HEK293 (cell line): Measurements from ENCODE around the gene ZNF219.

Experiments used
- CTCF ChIA-PET: fragments of 350-600 bp; formaldehyde crosslinking; extraction: SDS; loops from one replicate; lab custom pipeline; 2021; ENCODE audit warnings: antibody characterized with exemption; lab: Yijun Ruan, JAX
- POLR2A ChIA-PET: fragments of 300-600 bp; formaldehyde crosslinking; extraction: SDS; loops from one replicate; lab custom pipeline; 2020; ENCODE audit warnings: antibody characterized with exemption, inconsistent platforms; lab: Yijun Ruan, JAX
- H3K27ac ChIP-seq: fragments of 200-500 bp; sonication (Bioruptor generic); 2 replicates; pipeline ENCODE4 v1.5.1; 2014; ENCODE audit warnings: low read depth, low read length, control low read depth, inconsistent platforms; ENCODE audit errors: extremely low read depth
- H3K36me3 ChIP-seq, 2 experiments: fragments of 200-500 bp in 1 of 2; sonication (Bioruptor generic) in 1 of 2; 1 replicate in 1 of 2; 2 replicates in 1 of 2; pipeline ENCODE4 v1.5.1; 2014 to 2017; ENCODE audit warnings: inconsistent platforms in 2 of 2, low read length in 2 of 2; ENCODE audit not compliant: control insufficient read depth in 2 of 2, insufficient read depth in 1 of 2
- H3K4me1 ChIP-seq: fragments of 200-500 bp; sonication (Bioruptor generic); 2 replicates; pipeline ENCODE4 v1.5.1; 2014; ENCODE audit warnings: mild to moderate bottlenecking, low read length, inconsistent platforms; ENCODE audit not compliant: control insufficient read depth, insufficient read depth
- H3K4me3 ChIP-seq: 2 replicates; pipeline ENCODE4 v1.5.1; 2011; ENCODE audit warnings: low read depth, mild to moderate bottlenecking, control low read depth, low read length, moderate library complexity
- H3K9me3 ChIP-seq: fragments of 200-500 bp; sonication (Bioruptor generic); 2 replicates; pipeline ENCODE4 v1.5.1; 2014; ENCODE audit warnings: low read depth, low read length, inconsistent platforms; ENCODE audit not compliant: control insufficient read depth, insufficient read depth
- INSM2 ChIP-seq: fragments of 450-650 bp; formaldehyde crosslinking; IDR thresholded peaks from 2 replicates; pipeline ENCODE4 v1.5.1; 2016; ENCODE audit warnings: missing biosample characterization, missing genetic modification characterization
- PATZ1 ChIP-seq: fragments of 450-650 bp; formaldehyde crosslinking; IDR thresholded peaks from 2 replicates; pipeline ENCODE4 v1.5.1; 2016; ENCODE audit warnings: missing biosample characterization, missing genetic modification characterization
- ZFP69B ChIP-seq: fragments of 450-650 bp; formaldehyde crosslinking; IDR thresholded peaks from 2 replicates; pipeline ENCODE4 v1.5.1; 2016; ENCODE audit warnings: missing biosample characterization, missing genetic modification characterization
- ZNF146 ChIP-seq: fragments of 450-650 bp; formaldehyde crosslinking; IDR thresholded peaks from 2 replicates; pipeline ENCODE4 v1.5.1; 2016; ENCODE audit warnings: missing biosample characterization, missing genetic modification characterization
- ZNF2 ChIP-seq: fragments of 450-650 bp; formaldehyde crosslinking; IDR thresholded peaks from 2 replicates; pipeline ENCODE4 v1.5.1; 2016; ENCODE audit warnings: missing biosample characterization, missing genetic modification characterization
- ZNF239 ChIP-seq: fragments of 450-650 bp; formaldehyde crosslinking; IDR thresholded peaks from 2 replicates; pipeline ENCODE4 v1.5.1; 2016; ENCODE audit warnings: missing biosample characterization, missing genetic modification characterization
- ZNF341 ChIP-seq: fragments of 450-650 bp; formaldehyde crosslinking; IDR thresholded peaks from 2 replicates; pipeline ENCODE4; 2016; ENCODE audit warnings: low read depth, missing biosample characterization, missing genetic modification characterization
- ZNF391 ChIP-seq: fragments of 450-650 bp; formaldehyde crosslinking; IDR thresholded peaks from 2 replicates; pipeline ENCODE4 v1.5.1; 2016; ENCODE audit warnings: low read depth, missing biosample characterization, missing genetic modification characterization, borderline replicate concordance
- ZNF561 ChIP-seq: fragments of 450-650 bp; IDR thresholded peaks from 2 replicates; pipeline ENCODE4 v1.5.1; 2018; ENCODE audit warnings: missing biosample characterization, missing genetic modification characterization, borderline replicate concordance
- ZNF645 ChIP-seq: fragments of 450-650 bp; formaldehyde crosslinking; IDR thresholded peaks from 2 replicates; pipeline ENCODE4; 2016; ENCODE audit warnings: missing biosample characterization, missing genetic modification characterization
- ZNF776 ChIP-seq: fragments of 450-650 bp; formaldehyde crosslinking; IDR thresholded peaks from 2 replicates; pipeline ENCODE4 v1.5.0; 2017; ENCODE audit warnings: missing biosample characterization, missing genetic modification characterization, borderline replicate concordance
- TF ChIP-seq, protein P1 (sequence below): fragments of 450-650 bp; formaldehyde crosslinking; IDR thresholded peaks from 2 replicates; pipeline ENCODE4 v1.5.0; 2017; ENCODE audit warnings: missing biosample characterization, missing genetic modification characterization, borderline replicate concordance
- TF ChIP-seq, protein P2 (sequence below): fragments of 450-650 bp; formaldehyde crosslinking; IDR thresholded peaks from 2 replicates; pipeline ENCODE4 v1.5.1; 2016; ENCODE audit warnings: missing biosample characterization, missing genetic modification characterization, low read depth
- TF ChIP-seq, protein P3 (sequence below): fragments of 450-650 bp; formaldehyde crosslinking; IDR thresholded peaks from 2 replicates; pipeline ENCODE4 v1.5.1; 2017; ENCODE audit warnings: missing biosample characterization, mild to moderate bottlenecking, missing genetic modification characterization, moderate library complexity

The ZNF219 gene

DNA sequence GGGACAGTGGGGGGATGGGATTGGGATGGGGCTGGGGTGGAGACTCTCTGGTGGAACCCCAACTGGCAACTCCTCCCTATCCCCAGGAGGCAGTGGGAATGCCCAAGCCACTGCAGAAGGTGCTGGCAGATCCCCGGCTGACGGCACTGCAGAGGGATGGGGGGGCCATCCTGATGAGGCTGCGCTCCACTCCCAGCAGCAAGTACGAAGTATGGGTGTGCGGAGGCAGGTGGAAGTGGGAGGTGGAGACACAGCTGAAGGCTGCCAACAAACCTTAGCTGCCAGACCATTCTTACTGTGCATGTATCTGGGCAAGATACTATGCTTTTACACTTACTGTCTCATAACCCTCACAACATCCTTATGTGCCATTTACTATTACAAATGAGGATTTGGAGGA, 20.2 kb downstream of the ZNF219 start (continued):
- TF ChIP-seq ZNF645 (tag by site-specific recombination) (no peak), ZNF776 (tag by site-specific recombination) (no peak)
- TF ChIP-seq, protein P1, sequence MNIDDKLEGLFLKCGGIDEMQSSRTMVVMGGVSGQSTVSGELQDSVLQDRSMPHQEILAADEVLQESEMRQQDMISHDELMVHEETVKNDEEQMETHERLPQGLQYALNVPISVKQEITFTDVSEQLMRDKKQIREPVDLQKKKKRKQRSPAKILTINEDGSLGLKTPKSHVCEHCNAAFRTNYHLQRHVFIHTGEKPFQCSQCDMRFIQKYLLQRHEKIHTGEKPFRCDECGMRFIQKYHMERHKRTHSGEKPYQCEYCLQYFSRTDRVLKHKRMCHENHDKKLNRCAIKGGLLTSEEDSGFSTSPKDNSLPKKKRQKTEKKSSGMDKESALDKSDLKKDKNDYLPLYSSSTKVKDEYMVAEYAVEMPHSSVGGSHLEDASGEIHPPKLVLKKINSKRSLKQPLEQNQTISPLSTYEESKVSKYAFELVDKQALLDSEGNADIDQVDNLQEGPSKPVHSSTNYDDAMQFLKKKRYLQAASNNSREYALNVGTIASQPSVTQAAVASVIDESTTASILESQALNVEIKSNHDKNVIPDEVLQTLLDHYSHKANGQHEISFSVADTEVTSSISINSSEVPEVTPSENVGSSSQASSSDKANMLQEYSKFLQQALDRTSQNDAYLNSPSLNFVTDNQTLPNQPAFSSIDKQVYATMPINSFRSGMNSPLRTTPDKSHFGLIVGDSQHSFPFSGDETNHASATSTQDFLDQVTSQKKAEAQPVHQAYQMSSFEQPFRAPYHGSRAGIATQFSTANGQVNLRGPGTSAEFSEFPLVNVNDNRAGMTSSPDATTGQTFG (tag by site-specific recombination) = no peak
- TF ChIP-seq, protein P2, sequence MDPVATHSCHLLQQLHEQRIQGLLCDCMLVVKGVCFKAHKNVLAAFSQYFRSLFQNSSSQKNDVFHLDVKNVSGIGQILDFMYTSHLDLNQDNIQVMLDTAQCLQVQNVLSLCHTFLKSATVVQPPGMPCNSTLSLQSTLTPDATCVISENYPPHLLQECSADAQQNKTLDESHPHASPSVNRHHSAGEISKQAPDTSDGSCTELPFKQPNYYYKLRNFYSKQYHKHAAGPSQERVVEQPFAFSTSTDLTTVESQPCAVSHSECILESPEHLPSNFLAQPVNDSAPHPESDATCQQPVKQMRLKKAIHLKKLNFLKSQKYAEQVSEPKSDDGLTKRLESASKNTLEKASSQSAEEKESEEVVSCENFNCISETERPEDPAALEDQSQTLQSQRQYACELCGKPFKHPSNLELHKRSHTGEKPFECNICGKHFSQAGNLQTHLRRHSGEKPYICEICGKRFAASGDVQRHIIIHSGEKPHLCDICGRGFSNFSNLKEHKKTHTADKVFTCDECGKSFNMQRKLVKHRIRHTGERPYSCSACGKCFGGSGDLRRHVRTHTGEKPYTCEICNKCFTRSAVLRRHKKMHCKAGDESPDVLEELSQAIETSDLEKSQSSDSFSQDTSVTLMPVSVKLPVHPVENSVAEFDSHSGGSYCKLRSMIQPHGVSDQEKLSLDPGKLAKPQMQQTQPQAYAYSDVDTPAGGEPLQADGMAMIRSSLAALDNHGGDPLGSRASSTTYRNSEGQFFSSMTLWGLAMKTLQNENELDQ (tag by site-specific recombination) = no peak

DNA sequence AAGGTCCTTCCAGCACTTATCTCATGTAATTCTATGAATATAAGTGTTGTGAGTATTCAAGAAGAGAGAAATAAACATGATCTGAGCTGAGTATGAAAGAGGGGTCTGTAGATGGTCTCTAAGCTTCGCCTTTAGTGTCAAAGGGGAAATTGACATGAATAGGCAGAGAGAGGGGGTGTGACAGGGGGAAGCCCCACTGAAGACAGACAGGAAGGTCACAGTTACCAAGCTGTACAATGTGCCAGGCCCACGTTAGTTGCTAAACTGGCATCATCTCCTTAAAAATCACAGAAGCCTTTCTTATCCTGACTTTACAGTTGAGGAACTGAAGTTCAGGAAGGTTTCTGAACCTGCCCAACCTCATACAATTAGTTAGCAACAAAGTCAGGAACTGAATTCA, 20.8 kb downstream of the ZNF219 start:
- CTCF ChIA-PET = interaction anchor here (0.6 to 1.8 kb wide), 4 partner anchors 9 to 63 kb away, joined by 3 to 5 read pairs (median 4); no protein-coding TSS in a partner anchor
- H3K4me3 ChIP-seq = no peak overlapping the region
- peaks cover 0 to 95% of the 10 kb centered on the region in 2 experiments; a peak in 1 of 3 replicates for H3K36me3 ChIP-seq
- no peak overlapping the region for H3K27ac ChIP-seq
- TF ChIP-seq ZNF561 (tag by site-specific recombination) = no peak
- TF ChIP-seq ZNF391 (tag by site-specific recombination) = no peak
- TF ChIP-seq, protein P3, sequence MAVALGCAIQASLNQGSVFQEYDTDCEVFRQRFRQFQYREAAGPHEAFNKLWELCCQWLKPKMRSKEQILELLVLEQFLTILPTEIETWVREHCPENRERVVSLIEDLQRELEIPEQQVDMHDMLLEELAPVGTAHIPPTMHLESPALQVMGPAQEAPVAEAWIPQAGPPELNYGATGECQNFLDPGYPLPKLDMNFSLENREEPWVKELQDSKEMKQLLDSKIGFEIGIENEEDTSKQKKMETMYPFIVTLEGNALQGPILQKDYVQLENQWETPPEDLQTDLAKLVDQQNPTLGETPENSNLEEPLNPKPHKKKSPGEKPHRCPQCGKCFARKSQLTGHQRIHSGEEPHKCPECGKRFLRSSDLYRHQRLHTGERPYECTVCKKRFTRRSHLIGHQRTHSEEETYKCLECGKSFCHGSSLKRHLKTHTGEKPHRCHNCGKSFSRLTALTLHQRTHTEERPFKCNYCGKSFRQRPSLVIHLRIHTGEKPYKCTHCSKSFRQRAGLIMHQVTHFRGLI (tag by site-specific recombination) = no peak
- TF ChIP-seq ZNF146 (tag by site-specific recombination) = no peak
- H3K4me1 ChIP-seq = no peaks in the 10 kb centered on the region; the same call in 1 of the 2 replicates
- POLR2A ChIA-PET = no interaction called here
- no peaks in the 10 kb centered on the region for H3K9me3 ChIP-seq

DNA sequence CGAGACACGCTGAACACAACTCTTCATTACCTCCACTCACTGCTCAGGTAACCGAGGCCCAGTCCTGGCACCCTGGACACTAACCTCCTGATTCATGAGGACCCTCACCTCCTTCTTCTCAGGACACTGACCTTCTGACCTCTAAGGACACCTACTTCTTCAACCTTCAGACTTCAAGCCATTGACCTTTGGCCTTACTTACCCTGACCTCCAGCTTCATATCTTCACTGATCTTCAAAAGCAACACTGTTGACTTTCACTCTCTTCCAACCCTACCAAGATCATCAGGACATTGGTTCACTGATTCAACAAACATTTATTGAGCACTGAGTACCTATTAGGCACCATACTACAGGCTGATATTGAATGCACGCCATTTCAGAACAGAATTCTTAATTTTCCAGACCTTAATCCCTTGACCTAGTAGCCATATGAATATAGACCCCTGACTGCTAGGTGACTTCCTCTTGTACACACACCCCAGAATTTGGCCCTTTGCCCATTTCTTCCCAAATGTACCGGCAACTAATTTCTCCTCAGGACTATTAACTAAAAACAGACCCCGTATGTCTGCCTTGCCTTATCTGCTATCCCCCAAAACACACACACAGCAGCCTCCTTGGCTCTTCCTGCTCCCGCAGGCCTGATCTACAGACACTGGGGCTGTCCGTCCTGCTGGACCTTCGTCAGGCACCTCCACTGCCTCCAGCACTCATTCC, 22.6 kb downstream of the ZNF219 start:
- CTCF ChIA-PET = interaction anchor here (1.6 to 1.7 kb wide), 2 partner anchors 16 to 28 kb away, joined by 3 to 8 read pairs; no protein-coding TSS in a partner anchor
- peaks cover 0 to 78% of the 10 kb centered on the region in 2 experiments; a peak in 1 of 3 replicates for H3K36me3 ChIP-seq

More for the DNA sequence above, 22.6 kb downstream of the ZNF219 start:
- no peak for TF ChIP-seq INSM2 (tag by site-specific recombination)
- no peak for TF ChIP-seq ZFP69B (tag by site-specific recombination)
- TF ChIP-seq ZNF341 (tag by site-specific recombination) = no peak
- no peak for TF ChIP-seq ZNF239 (tag by site-specific recombination)
- no peak for TF ChIP-seq ZNF2 (tag by site-specific recombination)
- no peak for TF ChIP-seq PATZ1
- Histone ChIP-seq H3K27ac (no peak overlapping the region), H3K9me3 (no peaks in the 10 kb centered on the region), H3K4me1 (peaks cover 7% of the 10 kb centered on the region), H3K4me3 (no peak overlapping the region)
- POLR2A ChIA-PET = interaction anchor here (0.9 kb wide), 1 partner anchor 61 kb away, joined by 3 read pairs; no protein-coding TSS in a partner anchor
